Measurements from ENCODE around the gene FOXK1.

DNA sequence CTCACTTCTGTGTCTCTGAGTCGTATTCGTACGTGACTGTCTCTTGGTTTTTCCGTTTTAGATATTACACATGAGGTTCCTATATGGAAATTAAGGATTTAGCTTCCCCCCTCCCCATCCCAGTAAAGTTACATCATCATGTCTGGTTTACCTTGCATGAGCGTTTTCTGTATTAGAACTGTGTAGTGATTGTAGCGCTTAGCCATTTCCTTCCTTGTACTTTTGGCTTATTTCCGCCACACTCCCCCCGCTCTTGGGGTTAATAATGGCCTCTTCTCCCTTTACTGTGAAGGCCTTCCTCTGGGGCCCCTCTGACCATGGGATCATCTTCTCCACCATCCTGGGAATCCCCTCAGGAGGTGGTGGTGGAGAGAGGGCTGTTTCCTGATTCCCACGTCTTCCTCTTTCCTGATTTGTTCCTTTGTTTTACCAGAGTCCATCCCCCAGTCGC, 66.2 kb downstream of the FOXK1 start:
- no peak for TF ChIP-seq POLR2AphosphoS5 (IDR thresholded peaks at IDR 0.05)
- no peak for TF ChIP-seq CTCF (IDR thresholded peaks at IDR 0.05)
- TF ChIP-seq EP300 (IDR thresholded peaks at IDR 0.05; ENCODE audit: low read depth) = no peak
- TF ChIP-seq POLR2A (IDR thresholded peaks at IDR 0.05) = no peak

Data from transverse colon (tissue), 4 donors.